Activated B cell treated with CpG ODN at 0.5 μM for 24 hours (primary cell): ENCODE results near the gene GNPTAB. TPM values are rescaled to one million over a fixed set of nuclear protein-coding genes. Genes with fewer than 3 reads are reported as not detected.
A peak's percentile ranks its signal among the peaks of the same experiment; 100 is the strongest.

ENCODE experiments used
- ATAC-seq: fragments of 200-7000 bp; cut with Tn5 transposase; one replicate; pipeline ENCODE4 v1.10.0; 2021; ENCODE audit warnings: low read depth, mild to moderate bottlenecking, moderate library complexity
- CTCF ChIA-PET: fragments of 350-600 bp; sonication (Branson Sonifier 250); formaldehyde crosslinking; loops from one replicate; lab custom pipeline; 2021; ENCODE audit warnings: antibody characterized with exemption; lab: Charles Lee
- POLR2A ChIA-PET: fragments of 350-600 bp; sonication (Branson Sonifier 250); formaldehyde crosslinking; loops from one replicate; lab custom pipeline; 2021; ENCODE audit warnings: antibody characterized with exemption; lab: Charles Lee
- DNase-seq: peaks from one replicate; pipeline ENCODE4 v3.0.0; 2022
- H3K27ac Mint-ChIP-seq: one replicate; pipeline ENCODE4 v1.8.0; 2020; ENCODE audit warnings: mixed read lengths
- H3K27me3 Mint-ChIP-seq: one replicate; pipeline ENCODE4 v1.8.0; 2021; ENCODE audit warnings: mixed read lengths
- H3K36me3 Mint-ChIP-seq: one replicate; pipeline ENCODE4 v1.8.0; 2021; ENCODE audit warnings: low read depth, mixed read lengths
- H3K4me1 Mint-ChIP-seq: one replicate; pipeline ENCODE4 v1.8.0; 2021; ENCODE audit warnings: mixed read lengths
- H3K4me3 Mint-ChIP-seq: one replicate; pipeline ENCODE4 v1.8.0; 2020; ENCODE audit warnings: mild to moderate bottlenecking, mixed read lengths
- H3K9me3 Mint-ChIP-seq: one replicate; pipeline ENCODE4 v1.8.0; 2020; ENCODE audit warnings: mixed read lengths
- CTCF ChIP-seq: fragments of 200-600 bp; IDR thresholded peaks from one replicate; pipeline ENCODE4 v1.8.0; 2022; ENCODE audit warnings: antibody characterized with exemption, mild to moderate bottlenecking
- intact Hi-C: fragments of 100-400 bp; cut with micrococcal nuclease; formaldehyde crosslinking; loops from one replicate; pipeline ENCODE4 v1.15.1; 2024
- total RNA-seq: library from RNA; stranded (reverse); gene quantifications from 2 replicates; pipeline ENCODE4 v1.2.3, GENCODE V29; 2022

GNPTAB gene
- total RNA-seq, 1 donor from 2014 or later, result 41.8 TPM

DNA sequence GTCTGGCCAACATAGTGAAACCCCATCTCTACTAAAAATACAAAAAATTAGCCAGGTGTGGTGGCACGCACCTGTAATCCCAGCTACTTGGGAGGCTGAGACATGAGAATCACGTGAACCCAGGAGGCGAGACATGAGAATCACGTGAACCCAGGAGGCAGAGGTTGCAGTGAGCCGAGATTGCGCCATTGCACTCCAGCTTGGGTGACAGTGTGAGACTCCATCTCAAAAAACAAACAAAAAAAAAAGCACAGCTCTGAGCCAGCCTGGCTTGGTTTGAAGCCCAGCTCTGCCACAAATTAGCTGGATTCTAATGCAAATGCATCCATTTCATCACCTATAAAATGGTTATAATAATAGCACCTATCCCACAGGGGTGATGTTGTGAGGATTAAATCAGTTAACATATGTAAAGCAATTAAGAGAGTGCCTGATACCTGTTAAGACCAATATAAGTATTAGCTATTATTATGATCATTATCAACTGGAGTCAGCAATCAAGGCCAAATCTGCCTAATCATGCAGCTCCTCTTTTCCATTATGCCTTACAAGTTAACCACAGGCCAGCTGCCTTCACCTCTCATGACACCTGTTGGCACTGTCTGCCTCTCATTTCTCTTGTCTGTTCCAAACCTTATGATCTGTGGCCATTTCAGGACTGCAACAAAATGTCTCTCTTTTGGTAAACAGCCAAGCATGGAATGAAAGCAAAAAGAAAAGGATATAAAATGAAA lies 2.1 kb downstream of the GNPTAB start:
- CTCF ChIA-PET, result interaction anchor here (0.5 to 6.5 kb wide), 8 partner anchors 11 to 422 kb away, joined by 3 to 50 read pairs (median 5); partner anchors contain the start of gene ARL1

DNA sequence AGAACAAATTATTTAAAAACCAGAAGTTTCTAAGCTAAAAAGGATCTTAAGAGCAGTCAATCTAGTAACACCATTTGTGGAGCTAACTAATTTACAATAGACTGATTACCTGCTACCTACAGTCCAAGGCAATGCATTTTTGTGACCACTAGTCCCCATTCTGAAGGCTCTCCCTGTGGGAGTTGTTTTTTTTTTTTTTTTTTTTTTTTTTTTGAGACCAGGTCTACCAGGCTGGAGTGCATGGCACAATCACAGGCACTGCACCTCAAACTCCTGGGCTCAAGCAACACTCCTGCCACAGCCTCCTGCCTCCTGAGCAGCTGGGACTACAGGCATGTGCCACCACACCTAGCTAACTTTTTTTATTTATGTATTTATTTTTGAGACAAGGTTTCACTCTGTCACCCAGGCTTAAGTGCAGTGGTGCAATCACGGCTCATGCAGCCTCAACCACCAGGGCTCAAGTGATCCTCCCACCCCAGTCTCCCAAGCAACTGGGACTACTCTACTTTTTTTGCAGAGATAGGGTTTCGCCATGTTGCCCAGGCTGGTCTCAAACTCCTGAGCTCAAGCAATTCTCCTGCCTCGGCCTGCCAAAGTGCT lies 3.9 kb downstream of the GNPTAB start:
- POLR2A ChIA-PET, result no interaction called here

More for the DNA sequence above, 2.1 kb downstream of the GNPTAB start:
- Mint-ChIP-seq H3K4me3 (peak overlapping the region; percentile 96), H3K9me3 (no peaks in the 10 kb centered on the region), H3K4me1 (peaks cover 49% of the 10 kb centered on the region), H3K36me3 (peaks cover 3% of the 10 kb centered on the region), H3K27me3 (no peaks in the 10 kb centered on the region), H3K27ac (no peak overlapping the region)
- ATAC-seq (no peak), DNase-seq (no peak)
- POLR2A ChIA-PET, result interaction anchor here (1.1 to 2.4 kb wide), 2 partner anchors 27 to 55 kb away, joined by 3 to 10 read pairs; no protein-coding TSS in a partner anchor
- no peak for TF ChIP-seq CTCF
- intact Hi-C loops, result no loop called here

DNA sequence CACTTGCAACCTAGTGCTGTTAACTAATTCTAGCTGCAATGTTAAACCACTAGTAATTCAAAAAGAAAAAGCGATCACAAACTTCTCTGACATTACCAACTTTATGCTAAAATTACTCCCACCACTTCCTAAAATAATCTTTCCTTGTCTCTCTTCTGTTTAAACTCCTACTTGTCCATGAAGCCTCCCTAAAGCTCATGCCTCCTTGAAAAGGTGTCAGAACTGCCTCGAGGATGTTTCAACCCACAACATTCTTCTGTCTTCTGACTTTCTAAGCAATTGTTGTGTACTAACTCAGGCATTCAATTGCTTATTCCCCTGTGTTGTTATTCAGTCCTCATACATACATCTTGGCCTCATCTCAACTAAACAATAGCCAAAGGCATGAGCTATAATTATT lies 5.9 kb downstream of the GNPTAB start:
- CTCF ChIA-PET, result interaction anchor here (0.9 to 2.9 kb wide), 3 partner anchors 15 to 51 kb away, joined by 3 to 7 read pairs (median 3); no protein-coding TSS in a partner anchor
- no peak for TF ChIP-seq CTCF
- Mint-ChIP-seq H3K36me3 (peaks cover 2% of the 10 kb centered on the region), H3K4me1 (peaks cover 49% of the 10 kb centered on the region), H3K27me3 (no peaks in the 10 kb centered on the region), H3K9me3 (no peaks in the 10 kb centered on the region), H3K4me3 (no peak overlapping the region), H3K27ac (no peak overlapping the region)
- POLR2A ChIA-PET, result interaction anchor here (0.6 kb wide), 1 partner anchor 158 kb away, joined by 3 read pairs; no protein-coding TSS in a partner anchor
- no peak for DNase-seq
- intact Hi-C loops, result no loop called here
- ATAC-seq, result no peak

More for the DNA sequence above, 3.9 kb downstream of the GNPTAB start:
- H3K4me3 Mint-ChIP-seq, result no peak overlapping the region
- H3K4me1 Mint-ChIP-seq, result peaks cover 55% of the 10 kb centered on the region
- CTCF ChIA-PET, result interaction anchor here (1.9 to 6.5 kb wide), 2 partner anchors 13 to 53 kb away, joined by 7 to 50 read pairs; no protein-coding TSS in a partner anchor
- H3K27ac Mint-ChIP-seq, result no peak overlapping the region
- ATAC-seq, result no peak
- no peak for DNase-seq
- peaks cover 3% of the 10 kb centered on the region for H3K36me3 Mint-ChIP-seq
- H3K9me3 Mint-ChIP-seq, result no peaks in the 10 kb centered on the region
- intact Hi-C loops, result no loop called here
- no peak for TF ChIP-seq CTCF
- no peaks in the 10 kb centered on the region for H3K27me3 Mint-ChIP-seq

GRCh38 chr12:101823891-101824290 lies 6.9 kb downstream of the GNPTAB start:
- ChIA-PET CTCF (interaction anchor here (0.9 to 2.9 kb wide), 6 partner anchors 10 to 72 kb away, joined by 3 to 8 read pairs (median 4); no protein-coding TSS in a partner anchor), POLR2A (interaction anchor here (0.7 to 1.1 kb wide), 3 partner anchors 12 to 52 kb away, joined by 3 read pairs; no protein-coding TSS in a partner anchor)
- Mint-ChIP-seq H3K4me3 (no peak overlapping the region), H3K27me3 (no peaks in the 10 kb centered on the region), H3K36me3 (peaks cover 2% of the 10 kb centered on the region), H3K27ac (peak overlapping the region; percentile 42), H3K9me3 (no peaks in the 10 kb centered on the region), H3K4me1 (peaks cover 46% of the 10 kb centered on the region)
- no peak for TF ChIP-seq CTCF
- DNase-seq, result no peak
- ATAC-seq, result peak; percentile 93
- intact Hi-C loops, result no loop called here

- Mint-ChIP-seq H3K4me1 (peaks cover 39% of the 10 kb centered on the region), H3K27ac (no peak overlapping the region), H3K4me3 (no peak overlapping the region), H3K9me3 (no peaks in the 10 kb centered on the region), H3K36me3 (peaks cover 3% of the 10 kb centered on the region), H3K27me3 (no peaks in the 10 kb centered on the region)
- ATAC-seq, result no peak
- TF ChIP-seq CTCF, result no peak
- CTCF ChIA-PET, result interaction anchor here (1.3 to 2.9 kb wide), 4 partner anchors 11 to 63 kb away, joined by 3 to 8 read pairs (median 6); no protein-coding TSS in a partner anchor
- no peak for DNase-seq
- intact Hi-C loops, result no loop called here
- POLR2A ChIA-PET, result interaction anchor here (1.0 kb wide), 1 partner anchor 15 kb away, joined by 3 read pairs; no protein-coding TSS in a partner anchor
Observed at GRCh38 chr12:101823039-101823438, 7.7 kb downstream of the GNPTAB start.
